Left cardiac atrium (tissue), 4 donors: ENCODE data around the gene NDE1. TPM values are rescaled to one million over a fixed set of nuclear protein-coding genes. Genes with fewer than 3 reads are reported as not detected.
A peak's percentile ranks its signal among the peaks of the same experiment; 100 is the strongest.
"Not testable (repeated sequence)": the region's sequence is repeated elsewhere in the genome, so short reads cannot be mapped to it uniquely, and the experiment has no call there.

Experiments used
- ATAC-seq, 2 donors: fragments of 200-7000 bp; cut with Tn5 transposase; one replicate each; pipeline ENCODE4 v1.9.1; 2020; ENCODE audit warnings: mild to moderate bottlenecking in 2 of 2, moderate library complexity in 2 of 2
- DNase-seq: peaks from one replicate; pipeline ENCODE4 v3.0.0-alpha.2; 2020
- intact Hi-C, 2 donors: fragments of 100-400 bp; cut with DNase I; formaldehyde crosslinking; loops; one replicate each; pipeline versions ENCODE4 v1.14.1 to v1.15.1; 2022 to 2023
- total RNA-seq, 2 donors: library from RNA; stranded (reverse); fragmentation: NEBNext Ultra II Directional; extraction: Animal tissue kit (Norgen Biotek cat#: 25700); gene quantifications; one replicate each; pipeline ENCODE4 v1.2.1, GENCODE V29; 2021
- donor health status: DM: no; HTN: yes; CAD: no.
- donor health status: DM: no; HTN: yes; CAD: no; lungs with severe emphysema.
- donor health status: DM: yes; HTN: yes; CAD: no.
- donor health status: Dilated cardiomyopathy.

NDE1 gene
- total RNA-seq, 2 donors from 2014 or later, result 17.8 to 19.8 TPM

DNA sequence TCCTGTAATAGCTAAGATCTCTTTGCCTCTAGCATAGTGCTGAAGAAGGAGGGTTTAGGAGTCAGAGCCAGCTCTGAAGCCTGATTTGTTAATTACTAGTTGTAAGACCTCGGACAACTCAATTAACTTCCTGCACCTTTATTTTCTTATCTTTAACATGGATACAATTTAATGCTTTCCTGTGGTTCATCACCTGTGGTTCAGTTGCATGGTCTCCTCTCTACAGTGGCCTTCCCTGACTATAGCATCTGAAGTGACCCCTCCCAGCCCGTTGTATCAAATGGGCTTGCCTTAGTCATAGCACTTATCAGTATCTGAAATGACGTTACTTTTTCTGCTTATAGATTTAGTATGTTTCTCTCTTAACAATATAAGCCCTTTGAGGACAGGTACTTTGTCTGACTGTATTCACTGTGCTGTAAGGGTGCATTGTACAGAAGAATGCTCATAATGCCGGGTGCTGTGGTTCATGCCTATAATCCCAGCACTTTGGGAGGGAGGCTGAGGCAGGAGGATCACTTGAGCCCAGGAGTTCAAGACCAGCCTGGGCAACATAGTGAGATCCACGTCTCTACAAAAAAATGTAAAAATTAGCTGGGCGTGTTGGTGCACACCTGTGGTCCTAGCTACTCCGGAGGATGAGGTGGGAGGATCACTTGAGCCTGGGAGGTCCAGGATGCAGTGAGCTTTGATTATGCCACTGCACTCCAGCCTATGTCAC is 2.6 kb upstream of the NDE1 start:
- intact Hi-C loops, result loop anchor here in 1 of 2 donors (10.0 kb wide), 1 partner anchor 223 kb away; no protein-coding TSS in a partner anchor
- no peak for DNase-seq
- no peak for ATAC-seq

GRCh38 chr16:15648135-15648730 is 1.8 kb upstream of the NDE1 start:
- intact Hi-C loops, result loop anchor here in 1 of 2 donors (10.0 kb wide), 1 partner anchor 223 kb away; no protein-coding TSS in a partner anchor
- no peak for DNase-seq
- no peak for ATAC-seq

- intact Hi-C loops, result loop anchor here in 1 of 2 donors (10.0 kb wide), 1 partner anchor 225 kb away; no protein-coding TSS in a partner anchor
These were observed 734 bp upstream of the NDE1 start for GRCh38 chr16:15649311-15649710.

GRCh38 chr16:15649727-15650018 is 372 bp upstream of the NDE1 start:
- intact Hi-C loops, result loop anchor here in 1 of 2 donors (10.0 kb wide), 1 partner anchor 225 kb away; no protein-coding TSS in a partner anchor
- ATAC-seq (no peak), DNase-seq (no peak)

More at GRCh38 chr16:15649311-15649710, 734 bp upstream of the NDE1 start:
- not testable (repeated sequence) for ATAC-seq, DNase-seq

DNA sequence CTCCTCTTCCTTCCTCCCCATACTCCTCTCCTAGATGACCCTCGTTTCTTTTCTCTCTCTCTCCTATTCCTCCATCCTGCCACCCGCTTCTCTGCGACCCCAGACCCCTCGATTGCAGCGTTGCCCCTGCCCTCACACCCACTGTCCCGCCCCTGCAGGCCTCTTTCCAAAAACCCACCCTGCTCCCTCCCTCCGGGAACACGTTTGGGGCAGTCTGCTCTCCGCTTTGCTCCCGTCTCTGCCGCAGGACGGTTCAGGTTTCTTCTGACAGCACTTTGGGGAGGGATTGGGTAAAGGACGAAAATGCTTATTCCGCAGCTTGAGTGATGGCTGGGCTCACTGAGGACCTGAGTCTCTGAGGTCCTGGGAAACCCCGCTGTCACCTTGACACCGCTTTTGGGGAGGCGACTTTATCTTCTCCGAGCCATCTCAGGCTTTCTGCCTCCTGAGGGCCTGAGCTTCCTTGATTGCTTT is 690 bp downstream of the NDE1 start:
- ATAC-seq (peak; percentile 7 to 34), DNase-seq (peak; percentile 30)
- intact Hi-C loops, result no loop called here

GRCh38 chr16:15652293-15653001 is 2.4 kb downstream of the NDE1 start:
- intact Hi-C loops, result no loop called here
- ATAC-seq (no peak), DNase-seq (no peak)

GRCh38 chr16:15653227-15653626 is 3.2 kb downstream of the NDE1 start:
- DNase-seq, result no peak
- ATAC-seq, result no peak
- intact Hi-C loops, result no loop called here

GRCh38 chr16:15654591-15654990 is 4.5 kb downstream of the NDE1 start:
- ATAC-seq (no peak), DNase-seq (no peak)
- intact Hi-C loops, result no loop called here

DNA sequence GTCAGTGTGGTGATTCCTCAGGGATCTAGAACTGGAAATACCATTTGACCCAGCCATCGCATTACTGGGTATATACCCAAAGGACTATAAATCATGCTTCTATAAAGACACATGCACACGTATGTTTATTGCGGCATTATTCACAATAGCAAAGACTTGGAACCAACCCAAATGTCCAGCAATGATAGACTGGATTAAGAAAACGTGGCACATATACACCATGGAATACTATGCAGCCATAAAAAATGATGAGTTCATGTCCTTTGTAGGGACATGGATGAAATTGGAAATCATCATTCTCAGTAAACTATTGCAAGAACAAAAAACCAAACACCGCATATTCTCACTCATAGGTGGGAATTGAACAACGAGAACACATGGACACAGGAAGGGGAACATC is 5.5 kb downstream of the NDE1 start:
- intact Hi-C loops, DNase-seq, ATAC-seq: not testable (repeated sequence)

DNA sequence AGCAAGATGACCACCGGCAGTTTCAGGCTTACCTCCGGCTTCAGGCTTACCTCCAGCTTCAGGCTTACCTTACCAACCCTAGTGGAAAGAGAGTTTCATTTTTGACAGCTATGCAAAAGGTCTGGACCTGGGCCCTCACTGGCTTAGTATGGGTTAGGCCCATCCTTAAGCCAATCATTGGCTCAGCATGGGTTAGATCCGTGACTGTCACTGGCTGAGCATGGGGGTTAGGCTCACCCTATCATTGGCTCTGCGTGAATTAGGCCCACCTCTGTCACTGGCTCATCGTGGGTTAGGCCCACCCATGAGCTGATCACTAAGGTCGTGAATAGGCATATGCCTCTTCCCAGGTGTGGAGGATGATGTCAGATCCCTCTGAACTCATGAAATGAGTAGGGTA is 8.1 kb downstream of the NDE1 start:
- no peak for ATAC-seq

DNA sequence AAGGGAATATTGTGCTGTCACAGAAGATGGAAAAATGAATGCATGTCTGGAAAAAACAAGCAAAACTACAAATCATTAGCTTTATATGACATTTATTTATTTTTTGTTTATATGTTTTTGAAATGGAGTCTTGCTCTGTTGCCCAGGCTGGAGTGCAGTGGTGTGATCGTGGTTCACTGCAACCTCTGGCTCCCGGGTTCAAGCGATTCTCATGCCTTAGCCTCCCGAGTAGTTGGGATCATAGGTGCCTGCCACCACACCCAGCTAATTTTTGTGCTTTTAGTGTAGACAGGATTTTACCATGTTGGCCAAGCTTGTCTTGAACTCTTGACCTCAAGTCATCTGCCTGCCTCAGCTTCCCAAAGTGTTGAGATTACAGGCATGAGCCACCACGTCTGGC is 8.5 kb downstream of the NDE1 start:
- intact Hi-C loops, result no loop called here
- DNase-seq, result no peak

More for the DNA sequence above, 8.1 kb downstream of the NDE1 start:
- no peak for DNase-seq
- intact Hi-C loops, result no loop called here

DNA sequence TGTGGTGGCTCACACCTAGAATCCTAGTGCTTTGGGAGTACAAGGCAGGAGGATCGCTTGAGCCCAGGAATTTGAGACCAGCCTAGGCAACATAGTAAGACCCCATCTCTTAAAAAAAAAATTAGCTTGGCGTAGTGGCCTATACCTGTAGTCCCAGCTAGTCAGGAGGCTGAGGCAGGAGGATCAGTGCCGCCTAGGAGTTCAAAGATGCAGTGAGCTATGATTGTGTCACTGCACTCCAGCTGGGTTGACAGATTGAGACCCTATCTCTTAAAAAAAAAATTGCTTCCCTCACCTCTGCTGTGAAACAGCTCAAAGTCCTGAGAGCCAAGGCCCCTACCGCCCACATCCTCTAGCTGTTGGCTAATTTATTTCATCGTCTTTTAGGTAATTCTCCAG is 10.2 kb downstream of the NDE1 start:
- DNase-seq (no peak), ATAC-seq (no peak)
- intact Hi-C loops, result no loop called here

More for the DNA sequence above, 8.5 kb downstream of the NDE1 start:
- no peak for ATAC-seq

GRCh38 chr16:15665107-15665506 is 15.1 kb downstream of the NDE1 start:
- intact Hi-C loops, result no loop called here
- no peak for ATAC-seq
- DNase-seq, result no peak

DNA sequence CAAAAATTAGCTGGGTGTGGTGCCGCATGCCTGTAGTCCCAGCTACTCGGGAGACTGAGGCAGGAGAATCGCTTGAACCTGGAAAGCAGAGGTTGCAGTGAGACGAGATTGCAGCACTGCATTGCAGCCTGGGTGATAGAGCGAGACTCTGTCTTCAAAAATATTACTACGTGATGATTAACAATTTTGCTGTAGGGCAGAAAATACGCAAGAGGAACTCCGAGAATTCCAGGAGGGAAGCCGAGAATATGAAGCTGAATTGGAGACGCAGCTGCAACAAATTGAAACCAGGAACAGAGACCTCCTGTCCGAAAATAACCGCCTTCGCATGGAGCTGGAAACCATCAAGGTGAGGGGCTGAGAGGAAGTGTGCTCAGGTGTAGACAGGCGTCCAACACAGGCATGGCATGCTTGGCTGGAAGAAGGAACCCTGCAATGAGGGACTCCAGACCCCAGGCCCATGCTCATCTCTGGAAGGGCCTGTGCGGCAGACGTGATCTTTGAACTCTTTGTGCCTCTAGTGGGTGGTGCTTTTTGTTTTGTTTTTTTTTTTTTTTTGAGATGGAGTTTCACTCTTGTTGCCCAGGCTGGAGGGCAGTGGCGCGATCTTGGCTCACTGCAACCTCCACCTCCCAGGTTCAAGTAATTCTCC is 17.2 kb downstream of the NDE1 start:
- ATAC-seq (no peak), DNase-seq (no peak)
- intact Hi-C loops, result no loop called here

DNA sequence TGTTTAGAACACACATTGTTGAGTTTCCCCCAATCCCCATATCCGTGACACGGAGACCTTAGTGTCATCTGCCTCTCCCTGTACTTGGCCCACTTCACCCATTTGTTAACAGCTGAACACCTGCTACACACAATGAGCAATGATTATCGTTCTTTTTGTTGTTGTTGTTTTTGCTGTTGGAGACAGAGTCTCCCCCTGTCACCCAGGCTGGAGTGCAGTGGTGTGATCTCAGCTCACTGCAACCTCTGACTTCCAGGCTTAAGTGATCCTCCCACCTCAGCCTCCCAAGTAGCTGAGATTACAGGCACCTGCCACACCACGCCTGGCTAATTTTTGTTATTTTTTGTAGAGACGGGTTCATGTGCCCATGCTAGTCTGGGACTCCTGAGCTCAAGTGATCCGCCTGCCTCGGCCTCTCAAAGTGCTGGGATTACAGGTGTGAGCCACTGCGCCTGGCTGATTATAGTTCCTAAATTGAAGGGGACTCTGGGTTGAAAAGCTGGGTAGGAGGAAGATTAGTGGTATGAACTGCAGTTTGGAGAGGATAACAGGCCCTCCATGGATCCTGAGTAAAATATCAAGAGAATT is 21.6 kb downstream of the NDE1 start:
- DNase-seq (no peak), ATAC-seq (no peak)
- intact Hi-C loops, result no loop called here

- ATAC-seq, intact Hi-C loops, DNase-seq: not testable (repeated sequence)
These were observed 22.1 kb downstream of the NDE1 start for GRCh38 chr16:15672127-15672513.

DNA sequence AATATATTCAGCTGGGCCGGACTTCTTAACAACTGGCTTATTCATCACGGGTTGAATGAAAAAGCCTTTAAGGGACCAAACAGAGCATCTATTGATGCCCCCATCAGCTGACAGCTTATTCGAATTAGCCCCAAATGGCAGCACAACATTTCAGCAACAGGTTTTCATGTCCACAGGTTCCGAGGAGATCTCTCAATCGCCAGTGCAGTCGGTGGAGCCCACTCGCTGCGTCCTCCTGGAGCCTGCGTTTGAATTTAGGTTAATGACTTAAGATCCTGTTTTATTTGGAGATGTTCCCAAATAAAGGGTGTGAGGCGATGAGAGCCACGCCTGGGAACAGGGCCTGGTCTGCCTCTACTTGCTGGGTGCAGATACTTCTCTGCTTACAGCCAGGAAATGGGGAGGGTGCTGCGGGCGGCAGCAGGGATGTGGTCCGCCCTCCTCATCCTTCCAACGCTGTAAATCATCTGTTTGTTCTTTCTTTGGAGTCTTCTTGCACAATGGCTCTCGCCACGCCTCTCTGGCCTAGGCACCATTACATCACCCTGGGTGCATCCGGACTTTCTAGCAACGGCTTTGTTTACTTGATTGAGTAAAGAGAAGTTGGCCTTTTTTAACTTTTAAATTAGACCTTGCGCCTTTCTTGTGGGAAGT is 22.6 kb downstream of the NDE1 start:
- intact Hi-C loops, result no loop called here
- ATAC-seq, result peak; percentile 95 to 98
- DNase-seq, result peak; percentile 93

GRCh38 chr16:15674571-15674970 is 24.5 kb downstream of the NDE1 start:
- DNase-seq, result no peak
- intact Hi-C loops, result no loop called here
- ATAC-seq, result no peak

DNA sequence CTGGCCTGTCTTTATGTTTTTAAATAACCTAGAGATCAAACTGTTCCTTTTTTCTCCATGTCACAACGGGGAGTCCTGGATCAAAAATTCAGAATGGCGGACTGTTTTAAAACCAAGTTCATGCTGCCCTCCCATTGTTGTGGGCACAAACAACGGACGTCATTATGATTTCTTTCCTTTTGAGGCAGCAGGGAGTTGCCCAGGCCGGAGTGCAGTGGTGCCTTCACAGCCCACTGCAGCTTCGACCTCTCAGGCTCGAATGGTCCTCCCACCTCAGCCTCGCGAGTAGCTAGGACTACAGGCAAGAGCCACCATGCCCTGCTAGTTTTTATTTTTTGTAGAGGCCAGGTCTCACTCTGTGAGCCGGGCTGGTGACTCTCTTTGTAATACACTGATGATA is 26.5 kb downstream of the NDE1 start:
- DNase-seq (no peak), ATAC-seq (no peak)
- intact Hi-C loops, result no loop called here
